IMR-90 (cell line): ENCODE data around the gene ITM2C.

Experiments
- CEBPB ChIP-seq: IDR thresholded peaks from 2 replicates; pipeline ENCODE4 v1.6.1; 2012; ENCODE audit warnings: low read depth, low read length, improper control_type of control experiment
- CTCF ChIP-seq: conservative IDR thresholded peaks from 2 replicates; pipeline ENCODE4 v1.5.1; 2012; ENCODE audit warnings: mild to moderate bottlenecking, low read depth, low read length, improper control_type of control experiment
- FOS ChIP-seq: fragments of 150-350 bp; IDR thresholded peaks from 2 replicates; pipeline ENCODE4 v1.6.1; 2016; ENCODE audit warnings: low read depth, low read length
- MAFK ChIP-seq: IDR thresholded peaks from 2 replicates; pipeline ENCODE4 v1.6.1; 2012; ENCODE audit warnings: low read depth, low read length, improper control_type of control experiment
- MXI1 ChIP-seq: IDR thresholded peaks from 2 replicates; pipeline ENCODE4 v1.6.1; 2012; ENCODE audit warnings: low read depth, mild to moderate bottlenecking, low read length, moderate library complexity, borderline replicate concordance
- POLR2A ChIP-seq: IDR thresholded peaks from 2 replicates; pipeline ENCODE4 v1.6.1; 2012; ENCODE audit warnings: mild to moderate bottlenecking, low read depth, low read length

GRCh38 chr2:230846360-230846759 lies 18.4 kb upstream of the ITM2C start:
- TF ChIP-seq CEBPB (no peak), POLR2A (no peak), CTCF (no peak), FOS (no peak), MXI1 (no peak), MAFK (no peak)
